VCaP (cell line): ENCODE data around the gene ARAF.
"Not testable (repeated sequence)": the region's sequence is repeated elsewhere in the genome, so short reads cannot be mapped to it uniquely, and the experiment has no call there.

ENCODE experiments used
- H3K27ac ChIP-seq: fragments of 450-650 bp; 2 replicates; pipeline ENCODE4 v1.5.1; 2017
- TF ChIP-seq, protein P1 (sequence below): fragments of 450-650 bp; conservative IDR thresholded peaks from 2 replicates; pipeline ENCODE4 v1.5.1; 2017; ENCODE audit warnings: mild to moderate bottlenecking, moderate library complexity

ARAF gene

DNA sequence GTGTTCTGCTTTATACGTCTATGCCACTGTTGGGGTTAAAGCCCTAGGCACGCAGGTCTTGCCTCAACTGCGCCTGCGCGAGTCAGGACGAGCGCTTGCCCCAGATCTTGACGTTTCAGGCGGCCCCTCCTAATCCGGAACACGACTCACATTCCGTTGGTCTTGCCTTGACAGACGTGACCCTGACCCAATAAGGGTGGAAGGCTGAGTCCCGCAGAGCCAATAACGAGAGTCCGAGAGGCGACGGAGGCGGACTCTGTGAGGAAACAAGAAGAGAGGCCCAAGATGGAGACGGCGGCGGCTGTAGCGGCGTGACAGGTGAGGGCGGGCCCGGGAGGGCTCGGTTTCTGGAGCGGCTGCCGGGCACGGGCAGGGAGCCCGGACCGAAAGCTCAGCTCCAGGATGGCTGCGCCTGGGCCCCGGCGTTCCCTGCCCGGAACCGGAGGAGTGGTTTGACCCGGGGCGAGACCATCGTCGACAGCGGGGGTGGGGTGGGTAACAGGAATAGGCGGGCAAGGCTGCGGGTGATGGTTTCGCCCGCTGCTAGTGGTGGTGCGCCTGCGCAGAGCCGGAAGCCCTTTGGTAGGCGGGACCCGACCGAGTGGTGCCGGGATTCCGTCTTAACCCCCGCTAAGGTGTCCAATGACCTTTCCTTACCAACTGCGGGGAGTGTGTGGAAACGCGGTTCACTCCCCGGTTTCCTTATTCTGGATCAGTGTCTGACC, at the start of gene ARAF:
ARAF (plus strand) TSS at position 272 of the 725 bp plus-strand sequence. CDS start 1,763 bp downstream, outside the sequence.
- H3K27ac ChIP-seq, result peak within 1 kb of the TSS; percentile 84
- TF ChIP-seq, protein P1, sequence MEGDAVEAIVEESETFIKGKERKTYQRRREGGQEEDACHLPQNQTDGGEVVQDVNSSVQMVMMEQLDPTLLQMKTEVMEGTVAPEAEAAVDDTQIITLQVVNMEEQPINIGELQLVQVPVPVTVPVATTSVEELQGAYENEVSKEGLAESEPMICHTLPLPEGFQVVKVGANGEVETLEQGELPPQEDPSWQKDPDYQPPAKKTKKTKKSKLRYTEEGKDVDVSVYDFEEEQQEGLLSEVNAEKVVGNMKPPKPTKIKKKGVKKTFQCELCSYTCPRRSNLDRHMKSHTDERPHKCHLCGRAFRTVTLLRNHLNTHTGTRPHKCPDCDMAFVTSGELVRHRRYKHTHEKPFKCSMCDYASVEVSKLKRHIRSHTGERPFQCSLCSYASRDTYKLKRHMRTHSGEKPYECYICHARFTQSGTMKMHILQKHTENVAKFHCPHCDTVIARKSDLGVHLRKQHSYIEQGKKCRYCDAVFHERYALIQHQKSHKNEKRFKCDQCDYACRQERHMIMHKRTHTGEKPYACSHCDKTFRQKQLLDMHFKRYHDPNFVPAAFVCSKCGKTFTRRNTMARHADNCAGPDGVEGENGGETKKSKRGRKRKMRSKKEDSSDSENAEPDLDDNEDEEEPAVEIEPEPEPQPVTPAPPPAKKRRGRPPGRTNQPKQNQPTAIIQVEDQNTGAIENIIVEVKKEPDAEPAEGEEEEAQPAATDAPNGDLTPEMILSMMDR, result no peak

DNA sequence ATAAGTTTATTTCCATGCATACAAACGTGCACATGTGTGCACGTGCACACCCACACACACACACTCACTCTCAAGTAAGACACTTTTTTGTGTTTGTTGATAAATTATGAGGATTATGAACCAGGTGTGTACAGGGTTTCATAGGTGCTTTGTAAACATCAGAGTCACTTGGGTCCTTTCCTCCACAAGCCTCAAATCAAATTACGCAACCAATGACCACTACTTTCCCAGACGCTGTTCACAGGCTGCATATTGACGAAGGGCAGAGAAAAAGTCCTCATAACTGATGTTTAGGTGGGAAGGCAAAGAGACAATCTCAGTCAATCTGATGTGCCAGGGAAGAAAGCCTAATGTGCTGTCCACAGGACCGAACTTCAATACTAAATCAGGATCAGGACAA, 48.6 kb upstream of the ARAF start:
- not testable (repeated sequence) for H3K27ac ChIP-seq

DNA sequence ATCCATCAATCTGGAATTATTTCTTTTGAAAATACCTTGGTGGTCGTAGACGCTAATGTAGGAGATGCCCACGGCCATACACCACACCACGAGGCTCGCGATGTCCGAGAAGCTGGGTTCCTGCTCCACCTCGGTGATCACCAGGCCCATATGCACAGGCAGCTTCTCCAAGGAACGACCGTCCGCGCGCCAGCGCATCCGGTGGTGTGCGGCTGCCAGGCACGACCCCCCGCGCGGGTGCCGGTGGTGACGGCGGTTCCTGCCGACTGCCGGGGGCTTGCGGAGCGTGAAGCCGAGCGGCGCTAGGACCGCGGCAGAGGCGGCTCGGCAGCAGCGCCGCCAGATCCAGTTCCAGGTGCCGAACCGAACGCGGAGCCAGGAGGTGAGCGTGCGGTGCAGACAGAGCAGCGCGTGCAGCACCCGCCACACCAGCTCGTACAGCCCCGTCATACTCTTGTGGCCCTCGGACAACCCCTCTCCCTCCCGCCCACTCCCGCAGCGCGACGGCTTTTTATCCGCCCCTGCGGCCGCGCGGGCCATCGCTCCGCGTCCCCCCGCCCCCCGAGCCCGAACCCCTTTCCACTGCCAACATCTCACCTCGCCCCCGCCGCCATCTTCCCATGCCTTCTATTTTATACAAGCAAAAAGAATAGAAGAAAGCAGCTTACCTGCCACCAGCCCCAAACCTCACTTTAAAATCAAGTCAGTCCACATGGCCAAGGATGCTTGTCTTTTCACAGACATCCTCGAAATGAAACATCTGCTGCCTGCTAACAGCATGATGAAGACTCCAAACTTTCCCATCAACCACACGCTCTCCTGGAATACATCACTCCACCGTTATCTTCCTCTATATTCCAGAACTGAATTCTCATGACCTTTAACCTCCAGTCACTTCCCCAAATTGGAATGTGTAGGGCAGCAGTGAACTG, 47.7 kb upstream of the ARAF start:
- H3K27ac ChIP-seq, result not testable (repeated sequence)

DNA sequence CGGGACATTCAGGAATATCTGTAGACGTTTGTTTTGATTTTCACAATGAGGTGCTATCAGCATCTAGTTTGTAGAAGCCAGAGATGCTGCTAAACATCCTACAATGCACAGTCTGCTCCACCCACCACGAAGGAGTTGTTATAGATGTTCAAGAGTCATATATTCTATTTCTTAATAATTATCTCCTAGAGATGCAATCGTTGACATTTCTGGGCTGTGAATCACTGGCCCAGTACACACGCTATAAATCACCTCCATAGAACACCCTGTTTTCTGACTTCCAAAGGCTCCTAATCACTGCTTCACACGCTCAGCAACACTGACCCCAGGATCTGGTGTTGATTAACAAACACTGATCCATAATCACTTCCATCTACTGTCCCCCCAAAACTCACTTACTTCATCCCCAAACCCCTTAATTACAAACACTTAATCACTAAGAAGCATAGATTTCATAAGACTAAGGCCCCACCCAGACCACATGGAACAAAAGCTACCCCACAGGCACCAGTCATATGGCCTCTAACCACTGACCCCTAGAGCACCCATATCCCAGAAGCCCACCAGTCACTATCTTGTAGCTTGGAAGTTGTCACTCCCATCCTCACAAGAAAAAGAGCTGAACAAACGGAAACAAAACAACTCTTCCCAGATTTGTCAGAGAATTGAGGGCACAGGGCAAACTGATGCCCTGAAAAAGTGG, 46.3 kb upstream of the ARAF start:
- H3K27ac ChIP-seq, result no peak overlapping the region
- TF ChIP-seq, protein P1, result no peak

DNA sequence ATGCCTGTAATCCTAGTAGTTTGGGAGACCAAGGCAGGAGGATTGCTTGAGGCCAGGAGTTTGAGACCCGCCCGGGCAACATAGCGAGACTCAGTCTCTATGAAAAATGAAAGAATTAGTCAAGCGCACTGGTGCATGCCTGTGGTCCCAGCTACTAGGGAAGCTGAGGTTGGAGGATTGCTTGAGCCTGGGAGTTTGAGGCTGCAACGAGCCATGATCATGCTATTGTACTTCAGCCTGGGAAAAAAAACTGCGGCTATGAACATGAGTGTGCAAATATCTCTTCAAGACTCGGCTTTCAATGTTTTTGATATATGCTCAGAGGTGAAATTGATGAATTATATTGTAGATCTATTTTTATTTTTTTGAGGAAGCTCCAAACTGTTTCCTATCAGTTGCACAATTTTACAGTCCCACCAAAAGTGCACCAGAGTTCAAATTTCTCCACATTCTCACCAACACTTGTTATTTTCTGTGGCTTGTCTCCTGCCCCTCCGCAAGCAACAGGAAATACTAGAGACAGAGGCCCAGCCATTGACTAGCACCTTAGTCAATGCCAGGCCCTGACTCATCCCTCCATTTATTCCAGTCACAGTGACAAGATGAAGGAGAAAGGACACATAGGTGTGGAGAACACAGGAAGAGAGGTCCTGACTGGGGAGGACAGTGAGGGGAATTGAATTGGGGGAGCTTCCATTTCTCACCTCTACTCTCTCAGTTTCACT, 44.9 kb upstream of the ARAF start:
- H3K27ac ChIP-seq, result no peak overlapping the region
- TF ChIP-seq, protein P1, result no peak

DNA sequence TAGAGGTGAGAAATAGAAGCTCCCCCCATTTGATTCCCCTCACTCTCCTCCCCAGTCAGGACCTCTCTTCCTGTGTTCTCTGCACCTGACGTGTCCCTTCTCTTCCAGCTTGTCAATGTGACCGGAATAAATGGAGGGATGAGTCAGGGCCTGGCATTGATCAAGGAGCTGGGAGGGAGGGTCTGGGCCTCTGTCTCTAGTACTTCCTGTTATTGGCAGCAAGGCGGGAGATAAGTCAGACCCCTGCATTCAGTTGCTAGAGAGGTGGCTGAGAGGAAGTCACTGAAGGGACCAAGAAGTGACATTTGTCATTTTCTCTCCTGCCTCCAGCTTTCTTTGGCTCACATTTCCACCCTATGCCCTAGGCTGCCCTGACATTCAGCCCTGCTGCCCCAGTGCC, 42.9 kb upstream of the ARAF start:
- TF ChIP-seq, protein P1, result no peak
- H3K27ac ChIP-seq, result no peak overlapping the region

DNA sequence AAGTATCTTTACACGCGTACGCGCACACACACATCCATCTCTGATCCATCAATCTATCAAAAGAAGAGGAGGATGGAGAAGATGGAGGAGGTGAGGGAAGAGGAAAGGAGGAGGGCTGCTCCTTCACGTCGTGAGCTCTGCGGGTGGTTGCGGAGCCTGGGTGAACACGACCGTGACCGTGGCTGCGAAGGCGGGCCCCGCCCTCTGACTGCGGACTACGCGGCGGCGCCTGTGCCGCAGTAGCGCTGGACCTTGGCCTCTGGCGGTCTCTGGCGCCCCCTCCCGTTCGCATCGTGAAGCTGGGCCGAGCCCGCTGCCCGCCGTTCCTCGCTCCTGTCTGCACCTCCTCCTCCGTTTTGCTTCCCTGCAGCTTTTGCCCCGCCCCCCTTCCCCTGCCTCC, 37.7 kb upstream of the ARAF start:
- H3K27ac ChIP-seq, result peak overlapping the region; percentile 60; the same call in 1 of the 2 replicates

More for the DNA sequence above, 37.7 kb upstream of the ARAF start:
- TF ChIP-seq, protein P1, result peak; percentile 87
